ENCODE measurements around the gene USH2A.

DNA sequence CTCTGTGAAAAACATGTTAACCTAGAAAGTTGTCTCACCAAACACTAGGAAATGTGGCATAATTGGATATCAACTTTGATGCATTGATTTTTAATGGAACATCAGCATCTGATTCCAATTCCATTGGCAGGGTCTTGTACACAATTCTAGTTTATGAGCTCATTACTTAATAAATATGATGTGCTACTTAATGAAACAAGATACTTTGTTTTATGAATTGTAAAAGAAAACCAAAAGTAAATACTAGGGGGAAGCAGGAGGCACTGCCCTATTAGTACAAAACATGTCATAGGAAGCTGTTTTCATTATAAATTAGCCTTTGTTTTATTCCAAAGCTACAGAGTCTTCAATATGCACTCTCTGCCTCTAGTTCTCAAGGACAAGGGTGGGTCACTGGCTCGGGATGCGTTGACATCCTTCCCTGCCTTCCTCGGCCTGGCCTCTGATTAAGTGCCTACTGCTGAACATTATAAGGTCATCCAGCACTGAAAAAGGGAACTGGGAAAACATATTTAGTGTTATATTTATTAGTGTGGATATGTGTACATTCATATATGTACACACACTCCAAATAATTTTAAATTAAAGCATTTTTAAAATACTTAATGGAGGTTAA is 185.2 kb downstream of the USH2A start:
- TF ChIP-seq, protein P1, sequence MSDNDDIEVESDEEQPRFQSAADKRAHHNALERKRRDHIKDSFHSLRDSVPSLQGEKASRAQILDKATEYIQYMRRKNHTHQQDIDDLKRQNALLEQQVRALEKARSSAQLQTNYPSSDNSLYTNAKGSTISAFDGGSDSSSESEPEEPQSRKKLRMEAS (IDR thresholded peaks at IDR 0.05) = no peak
- no peak for TF ChIP-seq RCOR1 (IDR thresholded peaks at IDR 0.05; ENCODE audit: low read depth, low read length)
- TF ChIP-seq CHD2 (IDR thresholded peaks at IDR 0.05; ENCODE audit: low read length, partially characterized antibody) = no peak
- no peak for TF ChIP-seq POLR2A (IDR thresholded peaks at IDR 0.05; ENCODE audit: low read length)
- TF ChIP-seq KDM5A (IDR thresholded peaks at IDR 0.05) = no peak
- TF ChIP-seq PHF8 (IDR thresholded peaks at IDR 0.05; ENCODE audit: borderline replicate concordance, low read depth) = no peak
- TF ChIP-seq, protein P2, sequence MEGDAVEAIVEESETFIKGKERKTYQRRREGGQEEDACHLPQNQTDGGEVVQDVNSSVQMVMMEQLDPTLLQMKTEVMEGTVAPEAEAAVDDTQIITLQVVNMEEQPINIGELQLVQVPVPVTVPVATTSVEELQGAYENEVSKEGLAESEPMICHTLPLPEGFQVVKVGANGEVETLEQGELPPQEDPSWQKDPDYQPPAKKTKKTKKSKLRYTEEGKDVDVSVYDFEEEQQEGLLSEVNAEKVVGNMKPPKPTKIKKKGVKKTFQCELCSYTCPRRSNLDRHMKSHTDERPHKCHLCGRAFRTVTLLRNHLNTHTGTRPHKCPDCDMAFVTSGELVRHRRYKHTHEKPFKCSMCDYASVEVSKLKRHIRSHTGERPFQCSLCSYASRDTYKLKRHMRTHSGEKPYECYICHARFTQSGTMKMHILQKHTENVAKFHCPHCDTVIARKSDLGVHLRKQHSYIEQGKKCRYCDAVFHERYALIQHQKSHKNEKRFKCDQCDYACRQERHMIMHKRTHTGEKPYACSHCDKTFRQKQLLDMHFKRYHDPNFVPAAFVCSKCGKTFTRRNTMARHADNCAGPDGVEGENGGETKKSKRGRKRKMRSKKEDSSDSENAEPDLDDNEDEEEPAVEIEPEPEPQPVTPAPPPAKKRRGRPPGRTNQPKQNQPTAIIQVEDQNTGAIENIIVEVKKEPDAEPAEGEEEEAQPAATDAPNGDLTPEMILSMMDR (IDR thresholded peaks at IDR 0.05) = no peak
